ENCODE data around the gene GNAZ.

DNA sequence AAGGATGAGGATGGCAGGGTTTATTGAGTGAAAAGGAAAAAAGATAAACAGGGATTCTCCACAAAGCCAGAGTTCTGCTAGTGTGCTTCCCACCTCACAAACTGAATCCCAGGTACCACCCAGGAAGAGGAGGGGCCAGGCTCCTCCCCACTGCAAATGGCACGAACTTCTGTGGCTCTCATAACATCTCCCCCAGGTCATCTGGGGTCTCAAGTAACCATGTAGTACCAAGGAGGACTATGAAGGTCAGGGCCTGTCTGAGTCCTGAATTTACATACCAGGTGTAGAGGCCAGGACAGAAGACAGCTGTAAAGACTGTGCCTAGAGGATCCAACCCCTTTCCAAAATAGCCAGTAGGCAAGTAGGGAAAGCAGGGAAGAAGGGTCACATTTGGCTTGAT is 25.7 kb upstream of the GNAZ start:
- TF ChIP-seq EZH2 (IDR thresholded peaks at IDR 0.05; ENCODE audit: borderline replicate concordance, insufficient read depth, low read depth, low read length, poor library complexity, severe bottlenecking): no peak
- TF ChIP-seq, protein P1, sequence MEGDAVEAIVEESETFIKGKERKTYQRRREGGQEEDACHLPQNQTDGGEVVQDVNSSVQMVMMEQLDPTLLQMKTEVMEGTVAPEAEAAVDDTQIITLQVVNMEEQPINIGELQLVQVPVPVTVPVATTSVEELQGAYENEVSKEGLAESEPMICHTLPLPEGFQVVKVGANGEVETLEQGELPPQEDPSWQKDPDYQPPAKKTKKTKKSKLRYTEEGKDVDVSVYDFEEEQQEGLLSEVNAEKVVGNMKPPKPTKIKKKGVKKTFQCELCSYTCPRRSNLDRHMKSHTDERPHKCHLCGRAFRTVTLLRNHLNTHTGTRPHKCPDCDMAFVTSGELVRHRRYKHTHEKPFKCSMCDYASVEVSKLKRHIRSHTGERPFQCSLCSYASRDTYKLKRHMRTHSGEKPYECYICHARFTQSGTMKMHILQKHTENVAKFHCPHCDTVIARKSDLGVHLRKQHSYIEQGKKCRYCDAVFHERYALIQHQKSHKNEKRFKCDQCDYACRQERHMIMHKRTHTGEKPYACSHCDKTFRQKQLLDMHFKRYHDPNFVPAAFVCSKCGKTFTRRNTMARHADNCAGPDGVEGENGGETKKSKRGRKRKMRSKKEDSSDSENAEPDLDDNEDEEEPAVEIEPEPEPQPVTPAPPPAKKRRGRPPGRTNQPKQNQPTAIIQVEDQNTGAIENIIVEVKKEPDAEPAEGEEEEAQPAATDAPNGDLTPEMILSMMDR (IDR thresholded peaks at IDR 0.05): no peak

All from B cell (primary cell).